Measurements from ENCODE around the gene TLE7.

GRCh38 chr16:71443714-71444113, 1.9 kb upstream of the TLE7 start:
- TF ChIP-seq CTCF (IDR thresholded peaks at IDR 0.05; ENCODE audit: borderline replicate concordance, extremely low read depth, low read length, poor library complexity, severe bottlenecking), result no peak
- TF ChIP-seq EZH2 (IDR thresholded peaks at IDR 0.05; ENCODE audit: borderline replicate concordance, low read depth, low read length, severe bottlenecking), result no peak
